GM19025 (cell line): ENCODE measurements around the gene ADARB2.
"Not testable (repeated sequence)": the region's sequence is repeated elsewhere in the genome, so short reads cannot be mapped to it uniquely, and the experiment has no call there.

Experiments
- ATAC-seq: cut with Tn5 transposase; IDR thresholded peaks from one replicate; pipeline ENCODE4 v1.9.1; 2021; ENCODE audit warnings: mild to moderate bottlenecking, low read depth, moderate library complexity; ENCODE audit not compliant: unreplicated experiment

The ADARB2 gene

DNA sequence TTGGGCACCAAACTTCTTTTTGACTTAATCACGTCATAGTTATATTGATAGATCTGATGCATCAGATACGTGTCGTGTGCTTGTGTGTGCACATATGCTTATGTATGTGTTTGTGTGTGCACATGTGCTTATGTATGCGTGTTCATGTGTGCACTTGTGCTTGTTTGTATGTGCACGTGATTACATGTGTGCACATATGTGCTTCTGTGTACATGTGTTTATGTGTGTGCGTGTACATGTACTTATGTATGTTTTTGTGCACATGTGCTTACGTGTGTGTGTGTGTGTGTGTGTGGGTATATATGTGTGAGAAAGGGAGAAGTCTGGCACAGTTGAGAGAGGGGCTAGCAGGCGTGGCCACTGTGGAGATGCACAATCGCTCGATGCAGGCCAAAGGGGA is 507.8 kb downstream of the ADARB2 start:
- no peak for ATAC-seq

DNA sequence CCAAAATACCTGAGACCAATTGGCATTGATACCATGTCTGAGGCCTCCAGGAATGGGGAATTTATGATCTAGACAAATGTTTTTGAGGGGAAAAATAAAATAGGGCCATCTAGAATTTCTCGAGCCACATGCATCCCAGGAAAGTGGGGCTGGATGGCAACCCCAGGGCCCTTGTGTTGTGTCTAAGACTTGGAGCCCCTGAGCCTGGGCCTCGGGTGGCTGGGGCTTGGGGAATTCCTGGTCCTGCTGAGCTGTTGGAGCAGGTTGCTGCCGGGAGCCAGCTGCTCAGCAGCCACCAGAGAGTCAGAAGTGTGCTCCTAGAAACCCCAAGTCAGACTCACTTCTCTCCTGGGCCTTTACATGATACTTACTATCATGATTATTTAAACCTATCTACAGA is 508.2 kb downstream of the ADARB2 start:
- no peak for ATAC-seq

DNA sequence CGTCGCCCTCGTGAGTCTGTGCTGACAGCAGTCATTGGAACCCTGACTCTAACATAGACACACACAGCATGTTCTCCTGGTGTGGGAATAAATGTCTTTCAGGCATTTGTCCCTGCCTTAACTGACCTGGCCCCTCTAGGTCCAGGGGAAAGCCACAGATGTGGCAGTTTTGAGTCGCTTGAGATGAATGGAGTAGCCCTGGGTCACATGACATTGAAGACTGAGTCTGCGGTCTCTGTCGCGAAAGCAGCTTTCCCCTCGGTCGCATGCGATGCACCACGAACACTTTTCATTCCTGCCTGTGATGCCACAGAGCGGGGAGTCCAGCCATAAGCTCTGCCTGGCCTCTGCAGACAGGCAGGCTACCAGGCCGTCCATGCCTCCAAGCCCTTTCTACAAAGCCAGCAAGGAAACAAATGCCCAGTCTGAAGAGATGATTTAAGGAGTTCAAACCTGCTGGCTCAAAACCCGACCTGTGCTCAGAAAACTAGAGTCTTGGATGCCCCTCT is 508.8 kb downstream of the ADARB2 start:
- ATAC-seq: no peak

DNA sequence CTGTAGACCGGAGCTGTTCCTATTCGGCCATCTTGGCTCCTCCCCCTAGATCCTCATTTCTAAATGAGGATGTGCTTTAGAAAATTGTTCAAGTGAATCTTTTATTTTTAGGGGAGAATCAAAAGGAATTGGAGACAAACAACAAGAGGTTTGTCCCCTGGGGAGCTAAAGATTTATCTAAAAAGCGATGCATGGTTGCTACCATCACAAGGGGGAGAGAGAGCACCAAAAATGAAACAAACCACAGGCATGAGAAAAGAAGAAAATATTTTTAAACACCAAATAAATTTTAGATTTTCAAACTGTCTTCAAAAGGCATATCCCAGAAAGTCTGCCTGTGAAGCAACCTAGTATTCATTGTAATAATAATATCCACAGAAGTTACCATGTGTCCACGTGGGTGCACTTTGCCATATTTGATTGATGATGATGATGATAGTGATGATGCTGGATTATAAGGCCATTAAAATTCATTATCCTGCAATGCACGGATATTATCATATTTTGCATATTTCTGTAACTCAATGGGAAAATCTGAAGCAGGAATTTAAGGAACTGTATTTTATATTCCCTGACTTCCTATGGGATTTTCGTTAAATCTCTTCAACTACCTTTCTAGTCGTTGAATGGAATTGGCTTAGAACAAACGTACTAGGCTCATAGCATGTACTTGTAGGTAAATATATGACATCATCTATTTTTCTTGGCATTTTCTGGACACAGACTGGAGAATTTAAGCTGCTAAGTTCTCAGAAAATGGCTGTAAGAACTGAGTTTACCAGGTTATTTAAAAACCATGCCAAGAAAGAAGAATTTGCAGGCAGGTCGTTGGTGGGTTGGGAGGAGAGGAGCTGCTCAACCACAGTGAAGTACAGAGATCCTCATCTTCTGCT is 509.6 kb downstream of the ADARB2 start:
- no peak for ATAC-seq

DNA sequence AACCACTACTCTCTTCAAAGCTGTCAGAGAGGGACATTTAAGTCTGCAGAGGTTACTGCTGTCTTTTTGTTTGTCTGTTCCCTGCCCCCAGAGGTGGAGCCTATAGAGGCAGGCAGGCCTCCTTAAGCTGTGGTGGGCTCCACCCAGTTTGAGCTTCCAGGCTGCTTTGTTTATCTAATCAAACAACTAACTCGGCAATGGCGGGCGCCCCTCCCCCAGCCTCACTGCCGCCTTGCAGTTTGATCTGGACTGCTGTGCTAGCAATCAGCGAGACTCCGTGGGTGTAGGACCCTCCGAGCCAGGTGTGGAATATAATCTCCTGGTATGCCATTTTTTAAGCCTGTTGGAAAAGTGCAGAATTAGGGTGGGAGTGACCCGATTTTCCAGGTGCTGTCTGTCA is 510.4 kb downstream of the ADARB2 start:
- ATAC-seq: not testable (repeated sequence)

DNA sequence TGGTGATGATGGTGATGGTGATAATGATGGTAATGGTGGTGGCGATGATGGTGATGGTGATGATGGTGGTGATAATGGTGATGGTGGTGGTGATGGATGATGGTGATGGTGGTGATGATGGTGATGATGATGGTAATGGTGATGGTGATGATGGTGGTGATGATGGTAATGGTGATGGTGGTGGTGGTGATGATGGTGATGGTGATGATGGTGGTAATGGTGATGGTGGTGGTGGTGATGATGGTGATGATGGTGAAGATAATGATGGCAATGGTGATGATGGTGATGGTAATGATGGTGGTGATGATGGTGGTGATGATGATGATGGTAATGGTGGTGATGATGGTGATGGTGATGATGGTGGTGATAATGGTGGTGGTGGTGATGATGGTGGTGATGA is 517.5 kb downstream of the ADARB2 start:
- not testable (repeated sequence) for ATAC-seq

DNA sequence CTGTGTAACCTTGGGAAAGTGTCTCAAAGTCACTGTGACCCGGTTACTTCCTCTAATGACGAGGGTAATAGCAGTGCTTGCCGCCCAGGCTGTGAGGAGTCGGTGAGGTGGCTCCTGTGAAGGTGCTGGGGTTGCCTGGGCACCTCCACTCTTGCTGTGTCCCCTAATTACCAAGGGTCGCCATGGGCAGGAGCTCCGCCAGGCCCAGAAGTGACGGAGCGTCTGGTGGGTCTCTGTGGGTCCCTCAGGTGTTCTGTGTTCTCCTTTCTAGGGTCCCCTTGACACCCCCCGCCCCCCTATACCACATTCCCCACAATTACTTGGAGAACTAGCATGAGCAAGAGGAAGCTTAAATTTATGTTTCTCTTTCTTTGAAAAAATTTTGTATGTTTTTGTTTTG is 519.7 kb downstream of the ADARB2 start:
- ATAC-seq: no peak

DNA sequence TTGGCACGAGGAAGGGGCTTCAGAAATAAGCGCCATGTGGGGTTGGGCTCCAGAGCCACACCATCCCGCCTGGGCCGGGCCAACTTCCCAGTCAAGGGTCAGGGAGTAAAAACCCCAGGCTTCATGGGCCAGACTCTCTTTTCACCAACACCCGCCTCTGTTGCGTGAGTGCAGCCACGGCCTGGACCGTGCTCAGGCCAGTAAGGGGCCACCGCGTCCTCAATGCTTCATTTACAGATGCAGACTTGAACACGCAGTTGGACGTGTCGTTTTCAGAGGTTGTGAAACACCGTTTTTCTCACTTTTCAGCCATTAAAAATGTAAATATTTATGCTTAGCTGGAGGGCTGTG is 520.1 kb downstream of the ADARB2 start:
- ATAC-seq: no peak

DNA sequence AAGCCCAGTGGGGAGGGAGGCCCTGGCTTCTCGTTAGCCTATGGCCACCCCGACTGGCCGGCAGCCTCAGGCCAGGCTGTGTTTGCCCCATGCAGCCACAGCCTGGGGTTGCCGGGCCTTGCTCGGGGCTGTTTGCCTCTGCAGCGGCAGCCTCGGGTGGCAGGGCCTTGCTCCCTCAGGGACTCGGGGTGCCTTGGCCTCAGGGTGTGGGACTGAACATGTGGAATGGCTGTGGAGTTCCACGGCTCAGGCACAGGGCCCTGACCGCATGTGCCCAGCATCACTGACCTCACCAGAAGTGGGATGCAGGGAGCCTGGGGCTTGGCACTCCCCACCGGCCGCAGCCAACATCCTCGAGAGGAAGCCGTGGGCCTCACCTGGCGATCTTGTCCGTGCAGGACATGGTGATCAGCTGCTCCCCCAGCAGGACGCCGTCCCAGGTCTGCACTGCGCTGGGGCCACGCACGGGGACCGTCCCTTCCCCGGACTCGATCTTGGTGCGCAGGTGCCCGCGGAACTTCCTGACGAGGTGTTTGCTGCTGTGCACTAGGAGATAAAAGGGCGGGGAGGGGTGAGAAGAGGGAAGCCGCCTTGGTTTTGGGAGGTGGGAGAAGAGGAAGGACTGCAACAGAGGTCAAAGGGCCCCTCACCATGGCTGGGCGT is 520.6 kb downstream of the ADARB2 start:
- ATAC-seq: no peak

DNA sequence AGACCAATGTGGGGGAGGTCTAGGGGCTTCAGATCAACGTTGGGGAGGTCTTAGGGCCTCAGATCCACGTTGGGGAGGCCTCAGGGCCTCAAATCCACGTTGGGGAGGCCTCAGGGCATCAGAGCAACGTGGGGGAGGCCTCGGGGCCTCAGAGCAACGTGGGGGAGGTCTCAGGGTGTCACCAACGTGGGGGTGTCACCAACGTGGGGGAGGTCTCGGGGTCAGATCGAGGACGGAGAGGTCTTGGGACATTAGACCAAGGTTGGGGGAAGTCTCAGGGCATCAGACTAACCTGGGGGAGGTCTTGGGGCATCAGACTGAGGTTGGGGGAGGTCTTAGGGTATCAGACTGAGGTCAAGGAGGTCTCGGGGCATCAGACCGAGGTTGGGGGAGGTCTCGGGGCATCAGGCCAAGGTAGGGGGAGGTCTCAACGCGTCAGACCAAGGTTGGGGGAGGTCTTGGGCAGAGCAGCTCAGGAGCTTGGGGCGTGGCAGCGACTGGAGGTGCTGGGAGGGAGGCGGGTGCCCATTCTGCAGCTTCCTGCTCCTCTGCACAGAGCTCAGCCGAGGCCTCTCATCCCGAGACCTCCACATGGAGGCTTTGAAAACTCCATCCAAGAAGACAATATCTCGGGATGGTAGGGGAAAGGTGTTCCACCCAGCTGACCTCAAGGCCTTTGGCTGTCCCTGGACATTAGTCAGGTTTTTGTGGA is 521.3 kb downstream of the ADARB2 start:
- ATAC-seq: no peak

DNA sequence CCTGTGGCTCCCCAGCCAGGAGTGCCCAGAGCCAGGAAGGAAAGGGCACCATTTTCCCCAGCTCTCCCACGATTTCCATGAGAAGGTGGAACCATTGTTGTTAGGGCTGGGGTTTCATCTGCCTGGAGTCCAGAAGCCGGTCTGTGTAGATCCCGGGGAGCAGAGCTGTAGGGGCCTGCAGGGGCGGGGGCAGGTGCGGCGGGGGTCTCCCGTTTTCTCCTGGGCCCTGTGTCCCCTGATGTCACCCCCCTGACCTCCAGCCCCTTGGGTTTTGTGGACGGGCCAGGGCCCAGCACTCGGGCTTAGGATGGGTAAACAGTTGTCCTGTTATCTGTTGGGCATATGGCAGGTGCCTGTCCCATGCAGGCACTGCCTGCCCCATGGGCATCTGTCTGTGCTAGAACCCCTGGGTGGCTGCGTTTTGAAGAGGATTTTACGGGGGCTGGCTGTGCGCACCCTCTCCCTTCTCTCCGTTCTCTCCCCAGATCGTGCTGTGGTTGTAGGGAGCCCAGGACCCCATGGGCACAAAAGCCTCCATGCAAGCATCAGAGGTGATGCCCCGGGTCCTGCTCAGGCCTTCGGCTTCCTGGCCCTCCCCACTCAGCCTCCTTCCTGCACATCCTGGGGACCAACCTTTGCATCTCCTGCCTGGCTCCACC is 522.3 kb downstream of the ADARB2 start:
- no peak for ATAC-seq

DNA sequence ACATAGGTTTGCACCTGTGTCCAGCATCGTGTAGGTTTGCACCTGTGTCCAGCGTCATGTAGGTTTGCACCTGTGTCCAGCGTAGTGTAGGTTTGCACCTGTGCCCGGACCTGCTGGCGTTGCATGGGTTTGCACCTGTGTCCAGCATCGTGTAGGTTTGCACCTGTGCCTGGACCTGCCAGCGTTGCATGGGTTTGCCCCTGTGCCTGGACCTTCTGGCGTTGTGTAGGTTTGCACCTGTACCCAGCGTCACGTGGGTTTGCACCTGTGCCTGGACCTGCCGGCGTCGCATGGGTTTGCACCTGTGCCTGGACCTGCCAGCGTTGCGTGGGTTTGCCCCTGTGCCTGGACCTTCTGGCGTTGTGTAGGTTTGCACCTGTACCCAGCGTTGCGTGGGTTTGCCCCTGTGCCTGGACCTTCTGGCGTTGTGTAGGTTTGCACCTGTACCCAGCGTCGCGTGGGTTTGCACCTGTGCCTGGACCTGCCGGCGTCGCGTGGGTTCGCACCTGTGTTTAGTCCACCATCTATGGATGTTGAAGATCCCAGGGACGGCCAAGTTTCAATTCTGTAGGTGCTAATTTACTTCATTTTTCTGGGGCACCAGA is 523.2 kb downstream of the ADARB2 start:
- ATAC-seq: no peak

DNA sequence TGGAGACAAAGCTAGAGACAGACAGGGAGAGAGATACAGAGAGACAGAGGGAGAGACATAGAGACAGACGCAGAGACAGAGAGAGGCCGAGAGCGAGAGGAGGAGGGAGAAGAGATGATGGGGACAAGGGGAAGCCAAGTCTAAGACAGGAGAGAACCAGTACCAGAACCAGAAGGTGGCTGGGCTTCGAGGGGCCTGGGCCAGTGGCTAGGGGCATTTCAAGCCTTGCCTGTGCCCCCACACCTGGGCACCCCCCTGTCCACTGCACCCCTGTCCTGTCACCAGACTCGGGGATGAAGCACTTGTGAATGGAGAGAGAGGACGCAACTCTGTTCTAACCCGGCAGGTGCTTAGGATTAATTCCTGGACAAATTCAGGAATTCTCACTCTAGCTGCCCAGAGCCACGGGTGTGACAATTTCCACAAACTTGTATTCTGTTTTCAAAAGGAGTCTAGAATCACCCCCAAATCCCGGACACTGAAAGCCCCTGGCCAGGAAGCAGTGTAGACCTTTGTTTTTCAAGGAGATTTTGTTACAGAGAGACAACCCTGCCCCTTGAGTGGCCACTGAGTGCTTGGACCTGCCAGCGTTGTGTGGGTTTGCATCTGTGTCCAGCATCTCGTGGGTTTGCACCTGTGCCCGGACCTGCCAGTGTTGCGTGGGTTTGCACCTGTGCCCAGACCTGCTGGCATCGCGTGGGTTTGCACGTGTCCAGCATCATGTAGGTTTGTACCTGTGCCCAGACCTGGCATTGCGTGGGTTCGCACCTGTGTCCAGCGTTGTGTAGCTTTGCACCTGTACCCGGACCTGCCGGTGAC is 523.9 kb downstream of the ADARB2 start:
- ATAC-seq: no peak

DNA sequence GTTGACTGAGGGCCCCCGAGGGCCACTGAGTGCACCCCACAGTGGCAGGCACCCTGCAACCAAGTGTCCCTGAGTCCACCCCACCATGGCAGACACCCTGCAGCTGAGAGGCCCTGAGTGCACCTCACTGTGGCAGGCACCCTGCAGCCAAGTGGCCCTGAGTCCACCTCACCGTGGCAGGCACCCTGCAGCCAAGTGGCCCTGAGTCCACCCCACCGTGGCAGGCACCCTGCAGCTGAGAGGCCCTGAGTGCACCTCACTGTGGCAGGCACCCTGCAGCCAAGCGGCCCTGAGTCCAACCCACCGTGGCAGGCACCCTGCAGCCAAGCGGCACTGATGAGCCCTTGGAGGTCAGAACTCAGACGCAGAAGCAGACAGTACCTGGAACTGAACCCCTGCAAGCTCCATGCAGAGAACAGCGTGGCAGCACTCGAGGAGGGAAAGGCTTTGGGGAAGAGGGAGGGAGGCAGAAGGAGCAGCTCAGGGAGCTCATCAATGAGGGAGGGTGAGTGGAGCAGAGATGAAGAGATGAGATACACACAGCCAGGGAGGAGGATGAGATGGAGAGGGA is 524.7 kb downstream of the ADARB2 start:
- no peak for ATAC-seq

DNA sequence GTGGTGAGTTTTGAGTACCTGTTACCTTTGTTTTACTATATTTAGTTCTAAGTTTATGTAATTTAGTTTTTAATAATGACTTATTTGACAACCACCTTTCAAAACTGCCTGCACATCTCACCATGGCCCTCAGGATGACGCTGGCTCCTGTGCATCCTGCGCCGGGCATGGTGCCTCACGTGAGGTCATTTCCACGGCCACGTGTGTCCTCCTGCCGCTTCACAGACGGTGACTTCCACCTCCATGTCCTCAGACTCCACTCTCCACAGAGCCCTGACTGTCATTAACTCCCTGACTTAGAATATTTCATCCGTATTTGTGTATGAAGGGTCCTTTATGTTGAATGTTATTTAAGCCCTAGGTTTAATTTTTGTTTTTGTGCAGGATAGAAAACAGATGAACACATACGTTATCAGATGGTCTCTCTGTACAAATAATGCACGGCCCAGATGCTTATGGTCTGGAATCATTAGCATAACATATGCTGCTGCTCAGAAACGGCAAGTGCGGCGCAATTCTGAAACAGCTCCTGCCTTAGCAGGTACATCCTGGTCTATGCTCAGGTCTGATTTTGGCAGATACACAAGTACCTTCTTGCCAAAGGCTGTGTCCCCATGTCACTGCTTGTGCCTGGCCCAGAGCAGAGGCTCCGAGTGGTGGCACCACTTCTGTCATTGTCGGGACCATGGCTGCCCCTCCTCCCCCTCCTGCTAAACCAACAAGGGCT is 525.3 kb downstream of the ADARB2 start:
- no peak for ATAC-seq

DNA sequence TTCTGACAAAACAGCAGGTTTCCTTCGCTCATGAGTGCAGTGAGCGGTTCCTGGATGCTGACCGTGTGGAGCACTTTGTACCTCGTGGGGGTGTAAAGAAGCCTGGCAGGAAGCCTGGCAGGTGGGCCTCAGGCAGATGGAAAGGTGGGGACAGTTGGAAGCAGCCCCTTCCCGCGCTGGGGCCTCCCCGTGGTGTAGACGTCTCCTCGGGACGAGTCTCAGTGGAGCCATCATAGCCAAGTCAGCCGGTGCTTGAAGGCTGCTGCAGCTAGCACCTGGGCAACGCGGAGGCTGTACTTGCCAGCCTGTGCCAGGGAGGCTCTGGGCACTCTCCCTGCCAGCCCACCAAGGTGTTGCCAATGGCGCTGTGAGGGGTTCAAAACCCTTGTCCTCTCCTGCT is 526.7 kb downstream of the ADARB2 start:
- ATAC-seq: no peak

DNA sequence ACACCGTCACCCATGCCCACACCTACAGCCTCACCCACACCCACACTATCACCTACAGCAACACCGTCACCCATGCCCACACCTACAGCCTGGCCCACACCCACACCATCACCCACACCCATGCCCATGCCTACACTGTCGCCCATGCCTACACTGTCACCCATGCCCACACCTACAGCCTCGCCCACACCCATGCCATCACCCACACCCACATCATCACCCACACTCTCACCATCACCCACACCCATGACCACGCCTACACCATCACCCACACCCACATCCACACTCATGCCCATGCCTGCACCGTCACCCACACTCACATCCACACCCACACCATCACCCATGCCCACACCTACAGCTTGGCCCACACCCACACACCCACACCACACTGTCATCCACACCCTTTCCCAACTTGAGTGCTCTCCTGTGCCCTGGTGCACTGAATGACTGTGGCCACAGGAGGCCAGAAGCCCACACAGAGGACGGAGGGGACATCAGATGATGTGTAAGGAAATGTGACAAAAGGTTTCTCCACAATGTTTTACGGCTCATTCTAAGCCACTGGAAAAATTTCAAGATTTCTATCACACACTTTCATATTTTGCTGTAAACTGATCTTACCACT is 527.9 kb downstream of the ADARB2 start:
- ATAC-seq: no peak
